ENCODE results near the gene KIF6. TPM values are rescaled to one million over a fixed set of nuclear protein-coding genes. Genes with fewer than 3 reads are reported as not detected.

The KIF6 gene
- polyA plus RNA-seq, 3 donors: not detected

DNA sequence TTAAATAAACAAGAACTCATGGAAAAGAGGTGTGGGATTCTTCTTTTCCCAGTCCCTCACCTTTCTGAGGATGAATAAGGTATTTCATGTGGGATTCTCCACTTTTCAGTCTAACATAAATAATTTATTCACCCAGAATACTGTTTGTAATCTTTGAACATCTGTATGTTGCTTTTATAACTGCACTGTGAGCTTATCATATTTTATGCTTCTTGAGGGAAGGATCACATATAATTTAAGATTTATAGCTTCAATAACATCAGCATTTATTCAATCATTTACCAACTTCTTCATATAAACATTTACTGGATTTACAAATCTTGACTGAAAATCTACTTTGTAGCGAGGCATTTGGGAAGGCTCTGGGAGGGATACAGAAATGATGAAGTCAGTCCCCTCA lies 248.5 kb downstream of the KIF6 start:
- Mint-ChIP-seq H3K27me3 (ENCODE audit: low read depth in 3 of 3) (peaks cover 2 to 5% (median 3%) of the 10 kb centered on the region in 3 donors), H3K36me3 (no peaks in the 10 kb centered on the region), H3K27ac (no peak overlapping the region), H3K4me1 (no peaks in the 10 kb centered on the region), H3K4me3 (no peak overlapping the region), H3K9me3 (peaks cover 0 to 3% (median 2%) of the 10 kb centered on the region in 7 donors)
- H3K9ac ChIP-seq (ENCODE audit: insufficient read depth, low read length, poor library complexity, severe bottlenecking): no peak overlapping the region
- intact Hi-C loops (cut with micrococcal nuclease): no loop called here
- H3K27me3 ChIP-seq (ENCODE audit: control insufficient read depth in 2 of 2, insufficient read depth in 2 of 2, low read length in 2 of 2): no peaks in the 10 kb centered on the region
- no peaks in the 10 kb centered on the region for H3K9me3 ChIP-seq (replicated peaks in 1 of 2; ENCODE audit: control insufficient read depth in 1 of 2, insufficient read depth in 1 of 2, low read length in 2 of 2)
- H3K4me2 ChIP-seq (replicated peaks; ENCODE audit: extremely low read depth, low read length, poor library complexity, severe bottlenecking): no peak overlapping the region
- no peak overlapping the region for H3K27ac ChIP-seq (ENCODE audit: low read depth in 1 of 2, low read length in 2 of 2)
- no peak overlapping the region for H2AFZ ChIP-seq (ENCODE audit: insufficient read depth, low read depth, low read length, poor library complexity, severe bottlenecking)
- no peaks in the 10 kb centered on the region for H3K36me3 ChIP-seq (replicated peaks in 1 of 2; ENCODE audit: control insufficient read depth in 1 of 2, insufficient read depth in 2 of 2, low read length in 2 of 2)
- no peak overlapping the region for H3K4me3 ChIP-seq (replicated peaks in 1 of 3; ENCODE audit: low read depth in 2 of 3, low read length in 3 of 3)
- no CpG with 5 or more reads among the region's 1 CpG for WGBS (ENCODE audit: insufficient coverage)
- no peaks in the 10 kb centered on the region for H3K4me1 ChIP-seq (ENCODE audit: control insufficient read depth in 1 of 2, insufficient read depth in 2 of 2, low read length in 2 of 2)
- no peak for DNase-seq
- H3K79me2 ChIP-seq (ENCODE audit: insufficient read depth, low read length): no peaks in the 10 kb centered on the region
- TF ChIP-seq CTCF (IDR thresholded peaks at IDR 0.05): no peak
- H4K20me1 ChIP-seq (ENCODE audit: insufficient read depth, low read length): no peaks in the 10 kb centered on the region

DNA sequence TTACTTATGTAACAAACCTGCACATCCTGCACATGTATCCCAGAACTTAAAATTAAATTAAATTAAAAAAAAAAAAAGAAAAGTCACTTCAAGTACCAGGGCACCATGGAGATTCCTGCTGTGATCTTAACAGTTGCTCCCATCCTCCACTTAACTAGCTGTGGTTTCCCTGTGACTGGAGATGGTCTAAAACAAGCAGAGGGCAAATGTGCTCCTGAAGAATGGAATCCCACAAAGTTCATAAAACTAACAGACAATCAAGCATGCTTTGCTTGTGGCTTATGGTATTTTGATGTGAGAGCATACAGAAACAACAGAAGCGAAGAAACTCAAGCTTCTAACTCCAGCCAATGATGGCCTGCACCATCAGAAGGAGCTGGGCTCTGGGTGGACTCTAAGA lies 249.1 kb downstream of the KIF6 start:
- Mint-ChIP-seq H3K9me3 (peaks cover 0 to 3% (median 2%) of the 10 kb centered on the region in 7 donors), H3K36me3 (no peaks in the 10 kb centered on the region), H3K4me1 (no peaks in the 10 kb centered on the region), H3K27me3 (ENCODE audit: low read depth in 3 of 3) (peaks cover 2 to 5% (median 3%) of the 10 kb centered on the region in 3 donors), H3K4me3 (no peak overlapping the region), H3K27ac (no peak overlapping the region)
- no peaks in the 10 kb centered on the region for H3K9me3 ChIP-seq (replicated peaks in 1 of 2; ENCODE audit: control insufficient read depth in 1 of 2, insufficient read depth in 1 of 2, low read length in 2 of 2)
- intact Hi-C loops (cut with micrococcal nuclease): no loop called here
- H4K20me1 ChIP-seq (ENCODE audit: insufficient read depth, low read length): no peaks in the 10 kb centered on the region
- H2AFZ ChIP-seq (ENCODE audit: insufficient read depth, low read depth, low read length, poor library complexity, severe bottlenecking): no peak overlapping the region
- no peaks in the 10 kb centered on the region for H3K36me3 ChIP-seq (replicated peaks in 1 of 2; ENCODE audit: control insufficient read depth in 1 of 2, insufficient read depth in 2 of 2, low read length in 2 of 2)
- TF ChIP-seq CTCF (IDR thresholded peaks at IDR 0.05): no peak
- no peak overlapping the region for H3K27ac ChIP-seq (ENCODE audit: low read depth in 1 of 2, low read length in 2 of 2)
- no peaks in the 10 kb centered on the region for H3K79me2 ChIP-seq (ENCODE audit: insufficient read depth, low read length)
- no peaks in the 10 kb centered on the region for H3K27me3 ChIP-seq (ENCODE audit: control insufficient read depth in 2 of 2, insufficient read depth in 2 of 2, low read length in 2 of 2)
- H3K4me2 ChIP-seq (replicated peaks; ENCODE audit: extremely low read depth, low read length, poor library complexity, severe bottlenecking): no peak overlapping the region
- no peak overlapping the region for H3K4me3 ChIP-seq (replicated peaks in 1 of 3; ENCODE audit: low read depth in 2 of 3, low read length in 3 of 3)
- no peaks in the 10 kb centered on the region for H3K4me1 ChIP-seq (ENCODE audit: control insufficient read depth in 1 of 2, insufficient read depth in 2 of 2, low read length in 2 of 2)
- no CpG with 5 or more reads among the region's 1 CpG for WGBS (ENCODE audit: insufficient coverage)
- no peak overlapping the region for H3K9ac ChIP-seq (ENCODE audit: insufficient read depth, low read length, poor library complexity, severe bottlenecking)
- DNase-seq: no peak

Data from CD14-positive monocyte (primary cell).